SK-N-SH (cell line): Measurements from ENCODE around the gene SHROOM3. TPM values are rescaled to one million over a fixed set of nuclear protein-coding genes. Genes with fewer than 3 reads are reported as not detected.

Experiments used
- CTCF ChIA-PET: fragments of 300-600, 350-600 bp; formaldehyde crosslinking; extraction: SDS; loops from one replicate; lab custom pipeline; 2021; lab: Yijun Ruan, JAX
- POLR2A ChIA-PET: fragments of 350-600 bp; sonication (Branson Sonifier 250); formaldehyde crosslinking; extraction: SDS; loops from one replicate; lab custom pipeline; 2020; ENCODE audit warnings: antibody characterized with exemption, inconsistent platforms; lab: Yijun Ruan, JAX
- DNase-seq: peaks from one replicate; pipeline ENCODE4 v3.0.0; 2012
- H2AFZ ChIP-seq: fragments of 200-600 bp; sonication (generic); 2 replicates; pipeline ENCODE4 v1.8.1; 2016; ENCODE audit warnings: antibody characterized with exemption, mild to moderate bottlenecking, low read depth
- H3F3A ChIP-seq: fragments of 200-600 bp; sonication (generic); replicated peaks from 2 replicates; pipeline ENCODE3; 2016; ENCODE audit warnings: antibody characterized with exemption, mild to moderate bottlenecking; ENCODE audit not compliant: insufficient read depth
- H3K27ac ChIP-seq, 2 experiments: fragments of 200-500 bp in 1 of 2; fragments of 200-600 bp in 1 of 2; sonication (Bioruptor generic) in 1 of 2; sonication (generic), shearing (Covaris generic) in 1 of 2; 2 replicates each; pipeline versions ENCODE4 v1.5.1 to v1.6.1; 2014 to 2016; ENCODE audit warnings: low read depth in 2 of 2, inconsistent platforms in 1 of 2, low read length in 1 of 2, mild to moderate bottlenecking in 1 of 2, mixed read lengths in 1 of 2
- H3K27me3 ChIP-seq: fragments of 200-600 bp; sonication (generic), shearing (Covaris generic); 2 replicates; pipeline ENCODE4 v1.6.1; 2016; ENCODE audit warnings: mixed run types; ENCODE audit not compliant: insufficient read depth
- H3K36me3 ChIP-seq, 2 experiments: fragments of 200-500 bp in 1 of 2; fragments of 200-600 bp in 1 of 2; sonication (Bioruptor generic) in 1 of 2; sonication (generic) in 1 of 2; replicated peaks in 1 of 2; 2 replicates each; pipeline versions ENCODE3 to v1.5.1; 2014 to 2016; ENCODE audit warnings: low read length in 1 of 2, mild to moderate bottlenecking in 1 of 2; ENCODE audit not compliant: insufficient read depth in 2 of 2, control insufficient read depth in 1 of 2
- H3K4me1 ChIP-seq, 2 experiments: fragments of 200-500 bp in 1 of 2; fragments of 200-600 bp in 1 of 2; sonication (Bioruptor generic) in 1 of 2; sonication (generic), shearing (Covaris generic) in 1 of 2; 2 replicates each; pipeline versions ENCODE4 v1.5.1 to v1.6.1; 2014 to 2016; ENCODE audit warnings: low read depth in 1 of 2, low read length in 1 of 2, mixed run types in 1 of 2; ENCODE audit not compliant: insufficient read depth in 2 of 2, control insufficient read depth in 1 of 2
- H3K4me2 ChIP-seq: fragments of 200-600 bp; sonication (generic), shearing (Covaris generic); 2 replicates; pipeline ENCODE4 v1.6.1; 2017; ENCODE audit warnings: mixed run types
- H3K4me3 ChIP-seq, 2 experiments: fragments of 200-500 bp in 1 of 2; fragments of 200-600 bp in 1 of 2; sonication (Bioruptor generic) in 1 of 2; sonication (generic), shearing (Covaris generic) in 1 of 2; 2 replicates each; pipeline versions ENCODE4 v1.5.1 to v1.8.1; 2014 to 2016; ENCODE audit warnings: low read depth in 2 of 2, inconsistent platforms in 1 of 2, low read length in 1 of 2, mild to moderate bottlenecking in 1 of 2, mixed read lengths in 1 of 2, moderate library complexity in 1 of 2
- H3K79me2 ChIP-seq: fragments of 200-600 bp; sonication (generic); 2 replicates; pipeline ENCODE4 v1.8.1; 2017; ENCODE audit warnings: mild to moderate bottlenecking; ENCODE audit not compliant: insufficient read depth
- H3K9ac ChIP-seq: fragments of 200-600 bp; sonication (generic); 2 replicates; pipeline ENCODE4 v1.6.1; 2017; ENCODE audit warnings: mixed run types
- H3K9me2 ChIP-seq: fragments of 200-600 bp; sonication (generic); 2 replicates; pipeline ENCODE4 v1.6.1; 2017; ENCODE audit warnings: mixed run types
- H3K9me3 ChIP-seq: fragments of 200-600 bp; sonication (generic); 2 replicates; pipeline ENCODE4 v1.6.1; 2017; ENCODE audit warnings: mixed run types, mild to moderate bottlenecking, moderate library complexity
- H4K20me1 ChIP-seq: fragments of 200-600 bp; sonication (generic); 2 replicates; pipeline ENCODE4 v1.6.1; 2017; ENCODE audit warnings: mild to moderate bottlenecking, mixed run types; ENCODE audit not compliant: insufficient read depth
- ELF1 ChIP-seq: IDR thresholded peaks from 2 replicates; pipeline ENCODE4 v1.4.0; 2012
- EP300 ChIP-seq, 2 experiments: IDR thresholded peaks; 2 replicates each; pipeline versions ENCODE4 v1.4.0 to v1.6.1; 2012; ENCODE audit warnings: borderline replicate concordance in 1 of 2, low read depth in 1 of 2, low read length in 1 of 2
- FOSL2 ChIP-seq: IDR thresholded peaks from 2 replicates; pipeline ENCODE4 v1.4.0; 2012; ENCODE audit warnings: low read depth, mild to moderate bottlenecking, moderate library complexity, borderline replicate concordance
- GATA2 ChIP-seq: sonication (generic); formaldehyde crosslinking; IDR thresholded peaks from 2 replicates; pipeline ENCODE4 v1.5.0; 2020; ENCODE audit warnings: mild to moderate bottlenecking, missing genetic modification reagents
- MXI1 ChIP-seq: IDR thresholded peaks from 2 replicates; pipeline ENCODE4 v1.6.1; 2012; ENCODE audit warnings: mild to moderate bottlenecking, low read depth, low read length, improper control_type of control experiment
- NFIC ChIP-seq: IDR thresholded peaks from 2 replicates; pipeline ENCODE4 v1.4.0; 2012; ENCODE audit warnings: borderline replicate concordance
- RAD21 ChIP-seq: IDR thresholded peaks from 2 replicates; pipeline ENCODE4 v1.6.1; 2012; ENCODE audit warnings: mild to moderate bottlenecking, low read length
- RFX5 ChIP-seq: IDR thresholded peaks from 2 replicates; pipeline ENCODE4 v1.6.1; 2012; ENCODE audit warnings: mild to moderate bottlenecking, improper control_type of control experiment, low read length
- TAF1 ChIP-seq: IDR thresholded peaks from 2 replicates; pipeline ENCODE4 v1.6.1; 2012; ENCODE audit warnings: low read depth, mild to moderate bottlenecking, low read length, moderate library complexity, borderline replicate concordance
- TCF12 ChIP-seq: IDR thresholded peaks from 2 replicates; pipeline ENCODE4 v1.4.0; 2012
- WGBS: methylation state at CpG from one replicate; pipeline ENCODE4 v1.1.6; 2017; ENCODE audit warnings: low lambda C conversion rate; 5-methylcytosine and 5-hydroxymethylcytosine counted together
- polyA plus RNA-seq, 3 experiments: library from polyadenylated mRNA; depleted of rRNA; stranded (reverse); fragments of >200 nt; gene quantifications; 2 replicates each; pipeline ENCODE4 v1.2.3, GENCODE V29; 2012
- TF ChIP-seq, protein P1 (sequence below): IDR thresholded peaks from 2 replicates; pipeline ENCODE4 v1.4.0; 2012; ENCODE audit warnings: low read depth, borderline replicate concordance
- TF ChIP-seq, protein P2 (sequence below): IDR thresholded peaks from 2 replicates; pipeline ENCODE4 v1.4.0; 2012; ENCODE audit warnings: low read depth
- TF ChIP-seq, protein P3 (sequence below): fragments of 200-600 bp; sonication (generic); IDR thresholded peaks from 2 replicates; pipeline ENCODE4 v1.6.1; 2017; ENCODE audit warnings: antibody characterized with exemption, mild to moderate bottlenecking, moderate library complexity
- TF ChIP-seq, protein P4 (sequence below): IDR thresholded peaks from 2 replicates; pipeline ENCODE4 v1.6.1; 2012; ENCODE audit warnings: mild to moderate bottlenecking, low read depth, low read length, moderate library complexity

The SHROOM3 gene
- polyA plus RNA-seq, 1 of the 3 experiments (the other 2 are of a cell fraction) = 4.3 TPM

DNA sequence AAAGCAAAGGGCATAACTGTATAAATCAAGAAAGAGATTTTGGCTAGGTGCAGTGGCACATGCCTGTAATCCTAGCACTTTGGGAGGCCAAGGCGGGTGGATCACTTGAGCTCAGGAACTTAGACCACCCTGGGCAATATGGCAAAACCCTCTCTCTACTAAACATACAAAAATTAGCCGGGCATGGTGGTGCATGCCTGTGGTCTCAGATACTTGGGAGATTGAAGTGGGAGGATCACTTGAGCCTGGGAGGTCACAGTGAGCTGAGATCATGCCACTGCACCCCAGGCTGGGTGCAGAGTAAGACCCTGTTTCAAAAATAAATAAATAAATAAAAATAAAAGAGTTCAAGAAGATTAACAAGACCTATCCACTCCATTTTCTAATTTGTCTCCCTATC, 235.6 kb downstream of the SHROOM3 start:
- no peaks in the 10 kb centered on the region for H3K9me3 ChIP-seq

More for the DNA sequence above, 235.6 kb downstream of the SHROOM3 start:
- no peaks in the 10 kb centered on the region for H3K4me1 ChIP-seq
- H2AFZ ChIP-seq = no peak overlapping the region
- WGBS = 87% methylated on average over 2 of the region's 2 CpGs
- no peaks in the 10 kb centered on the region for H3K9me2 ChIP-seq
- no peak overlapping the region for H3K27ac ChIP-seq
- peaks cover 0 to 6% of the 10 kb centered on the region in 2 experiments for H3K36me3 ChIP-seq
- ChIA-PET CTCF (no interaction called here), POLR2A (no interaction called here)
- H4K20me1 ChIP-seq = no peaks in the 10 kb centered on the region
- H3F3A ChIP-seq = no peaks in the 10 kb centered on the region
- H3K27me3 ChIP-seq = no peaks in the 10 kb centered on the region
- no peak overlapping the region for H3K4me2 ChIP-seq
- peaks cover 15% of the 10 kb centered on the region for H3K79me2 ChIP-seq
- H3K9ac ChIP-seq = no peak overlapping the region
- no peak overlapping the region for H3K4me3 ChIP-seq
- no peak for DNase-seq
- TF ChIP-seq, protein P1, sequence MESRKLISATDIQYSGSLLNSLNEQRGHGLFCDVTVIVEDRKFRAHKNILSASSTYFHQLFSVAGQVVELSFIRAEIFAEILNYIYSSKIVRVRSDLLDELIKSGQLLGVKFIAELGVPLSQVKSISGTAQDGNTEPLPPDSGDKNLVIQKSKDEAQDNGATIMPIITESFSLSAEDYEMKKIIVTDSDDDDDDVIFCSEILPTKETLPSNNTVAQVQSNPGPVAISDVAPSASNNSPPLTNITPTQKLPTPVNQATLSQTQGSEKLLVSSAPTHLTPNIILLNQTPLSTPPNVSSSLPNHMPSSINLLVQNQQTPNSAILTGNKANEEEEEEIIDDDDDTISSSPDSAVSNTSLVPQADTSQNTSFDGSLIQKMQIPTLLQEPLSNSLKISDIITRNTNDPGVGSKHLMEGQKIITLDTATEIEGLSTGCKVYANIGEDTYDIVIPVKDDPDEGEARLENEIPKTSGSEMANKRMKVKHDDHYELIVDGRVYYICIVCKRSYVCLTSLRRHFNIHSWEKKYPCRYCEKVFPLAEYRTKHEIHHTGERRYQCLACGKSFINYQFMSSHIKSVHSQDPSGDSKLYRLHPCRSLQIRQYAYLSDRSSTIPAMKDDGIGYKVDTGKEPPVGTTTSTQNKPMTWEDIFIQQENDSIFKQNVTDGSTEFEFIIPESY = no peak
- TF ChIP-seq, protein P2, sequence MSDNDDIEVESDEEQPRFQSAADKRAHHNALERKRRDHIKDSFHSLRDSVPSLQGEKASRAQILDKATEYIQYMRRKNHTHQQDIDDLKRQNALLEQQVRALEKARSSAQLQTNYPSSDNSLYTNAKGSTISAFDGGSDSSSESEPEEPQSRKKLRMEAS = no peak
- TF ChIP-seq FOSL2 = no peak
- no peak for TF ChIP-seq ELF1
- TF ChIP-seq RAD21 = no peak
- no peak for TF ChIP-seq TCF12
- no peak for TF ChIP-seq RFX5
- no peak for TF ChIP-seq GATA2
- TF ChIP-seq, protein P3, sequence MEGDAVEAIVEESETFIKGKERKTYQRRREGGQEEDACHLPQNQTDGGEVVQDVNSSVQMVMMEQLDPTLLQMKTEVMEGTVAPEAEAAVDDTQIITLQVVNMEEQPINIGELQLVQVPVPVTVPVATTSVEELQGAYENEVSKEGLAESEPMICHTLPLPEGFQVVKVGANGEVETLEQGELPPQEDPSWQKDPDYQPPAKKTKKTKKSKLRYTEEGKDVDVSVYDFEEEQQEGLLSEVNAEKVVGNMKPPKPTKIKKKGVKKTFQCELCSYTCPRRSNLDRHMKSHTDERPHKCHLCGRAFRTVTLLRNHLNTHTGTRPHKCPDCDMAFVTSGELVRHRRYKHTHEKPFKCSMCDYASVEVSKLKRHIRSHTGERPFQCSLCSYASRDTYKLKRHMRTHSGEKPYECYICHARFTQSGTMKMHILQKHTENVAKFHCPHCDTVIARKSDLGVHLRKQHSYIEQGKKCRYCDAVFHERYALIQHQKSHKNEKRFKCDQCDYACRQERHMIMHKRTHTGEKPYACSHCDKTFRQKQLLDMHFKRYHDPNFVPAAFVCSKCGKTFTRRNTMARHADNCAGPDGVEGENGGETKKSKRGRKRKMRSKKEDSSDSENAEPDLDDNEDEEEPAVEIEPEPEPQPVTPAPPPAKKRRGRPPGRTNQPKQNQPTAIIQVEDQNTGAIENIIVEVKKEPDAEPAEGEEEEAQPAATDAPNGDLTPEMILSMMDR = no peak
- TF ChIP-seq MXI1 = no peak
- TF ChIP-seq NFIC = no peak
- TF ChIP-seq TAF1 = no peak
- TF ChIP-seq, protein P4, sequence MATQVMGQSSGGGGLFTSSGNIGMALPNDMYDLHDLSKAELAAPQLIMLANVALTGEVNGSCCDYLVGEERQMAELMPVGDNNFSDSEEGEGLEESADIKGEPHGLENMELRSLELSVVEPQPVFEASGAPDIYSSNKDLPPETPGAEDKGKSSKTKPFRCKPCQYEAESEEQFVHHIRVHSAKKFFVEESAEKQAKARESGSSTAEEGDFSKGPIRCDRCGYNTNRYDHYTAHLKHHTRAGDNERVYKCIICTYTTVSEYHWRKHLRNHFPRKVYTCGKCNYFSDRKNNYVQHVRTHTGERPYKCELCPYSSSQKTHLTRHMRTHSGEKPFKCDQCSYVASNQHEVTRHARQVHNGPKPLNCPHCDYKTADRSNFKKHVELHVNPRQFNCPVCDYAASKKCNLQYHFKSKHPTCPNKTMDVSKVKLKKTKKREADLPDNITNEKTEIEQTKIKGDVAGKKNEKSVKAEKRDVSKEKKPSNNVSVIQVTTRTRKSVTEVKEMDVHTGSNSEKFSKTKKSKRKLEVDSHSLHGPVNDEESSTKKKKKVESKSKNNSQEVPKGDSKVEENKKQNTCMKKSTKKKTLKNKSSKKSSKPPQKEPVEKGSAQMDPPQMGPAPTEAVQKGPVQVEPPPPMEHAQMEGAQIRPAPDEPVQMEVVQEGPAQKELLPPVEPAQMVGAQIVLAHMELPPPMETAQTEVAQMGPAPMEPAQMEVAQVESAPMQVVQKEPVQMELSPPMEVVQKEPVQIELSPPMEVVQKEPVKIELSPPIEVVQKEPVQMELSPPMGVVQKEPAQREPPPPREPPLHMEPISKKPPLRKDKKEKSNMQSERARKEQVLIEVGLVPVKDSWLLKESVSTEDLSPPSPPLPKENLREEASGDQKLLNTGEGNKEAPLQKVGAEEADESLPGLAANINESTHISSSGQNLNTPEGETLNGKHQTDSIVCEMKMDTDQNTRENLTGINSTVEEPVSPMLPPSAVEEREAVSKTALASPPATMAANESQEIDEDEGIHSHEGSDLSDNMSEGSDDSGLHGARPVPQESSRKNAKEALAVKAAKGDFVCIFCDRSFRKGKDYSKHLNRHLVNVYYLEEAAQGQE = no peak
- TF ChIP-seq EP300 (IDR thresholded peaks at IDR 0.05; ENCODE audit: borderline replicate concordance in 1 of 2, low read depth in 1 of 2, low read length in 1 of 2) = no peak
- TF ChIP-seq, all 33 proteins: peak for 0
